GM21515 (cell line): ENCODE measurements around the gene ZFYVE9.
"Not testable (repeated sequence)": the region's sequence is repeated elsewhere in the genome, so short reads cannot be mapped to it uniquely, and the experiment has no call there.

Experiments used
- ATAC-seq: cut with Tn5 transposase; IDR thresholded peaks from one replicate; pipeline ENCODE4 v1.9.1; 2021; ENCODE audit not compliant: unreplicated experiment

Gene ZFYVE9

DNA sequence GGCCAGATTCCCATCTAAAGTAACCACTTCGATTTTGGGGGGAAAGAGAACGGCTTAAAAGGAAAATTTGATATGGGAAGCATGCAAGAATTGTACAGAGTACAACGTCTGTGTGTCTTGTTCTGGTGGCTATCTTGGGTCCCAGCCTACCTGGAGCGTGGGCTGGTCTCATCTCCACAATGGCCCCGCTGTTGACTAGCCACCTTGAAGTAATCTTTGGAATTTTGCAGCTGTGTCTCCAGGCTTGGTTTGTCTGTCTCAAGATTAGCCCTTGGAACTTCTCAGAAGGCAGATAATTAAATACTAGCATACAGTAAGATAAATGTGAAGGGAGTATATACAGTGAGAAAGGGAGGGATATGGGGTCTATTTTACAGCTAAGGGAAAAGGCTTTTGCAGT is 225.4 kb downstream of the ZFYVE9 start:
- ATAC-seq: no peak

GRCh38 chr1:52368383-52369172 is 226.7 kb downstream of the ZFYVE9 start:
- ATAC-seq: no peak

GRCh38 chr1:52369851-52370250 is 228.0 kb downstream of the ZFYVE9 start:
- not testable (repeated sequence) for ATAC-seq

DNA sequence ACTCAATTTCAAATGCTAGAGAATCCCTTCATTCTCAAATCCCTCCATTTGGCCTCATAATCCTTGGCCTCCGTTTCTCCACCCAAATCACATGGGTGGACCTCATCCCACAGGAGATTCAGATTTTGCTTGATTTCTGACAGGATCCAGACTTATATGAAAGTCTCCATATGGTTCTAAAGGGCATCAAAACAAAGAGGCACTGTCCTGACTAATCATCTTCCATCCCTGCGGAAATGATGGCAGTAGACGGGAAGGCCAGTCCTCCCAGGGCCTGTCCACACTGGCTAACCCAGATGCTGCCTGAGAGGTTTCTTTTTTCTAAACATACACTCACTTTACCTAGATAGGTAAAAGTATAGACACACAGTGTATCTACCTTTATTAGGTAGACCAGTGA is 243.5 kb downstream of the ZFYVE9 start:
- ATAC-seq: no peak

DNA sequence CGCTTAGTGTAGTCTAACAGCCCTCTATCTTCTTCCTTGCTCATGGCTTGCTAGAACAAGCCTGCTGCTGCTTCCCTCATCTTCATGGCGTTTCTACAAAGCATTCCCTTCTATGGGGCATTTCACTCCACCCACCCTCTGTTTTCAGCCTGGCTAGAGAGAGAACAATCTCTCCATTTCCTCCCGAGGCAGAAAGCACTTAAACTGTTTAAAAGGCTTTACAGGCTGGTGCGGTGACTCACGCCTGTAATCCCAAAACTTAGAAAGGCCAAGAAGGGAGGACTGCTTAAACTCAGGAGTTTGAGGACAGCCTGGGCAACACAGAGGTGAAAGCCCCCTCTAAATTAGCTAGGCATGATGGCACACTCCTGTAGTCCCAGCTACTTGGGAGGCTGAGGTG is 244.6 kb downstream of the ZFYVE9 start:
- no peak for ATAC-seq

- ATAC-seq: no peak
Observed at GRCh38 chr1:52393174-52393573, 251.3 kb downstream of the ZFYVE9 start.
